GM21447 (cell line): ENCODE results near the gene PLSCR5.
A peak's percentile ranks its signal among the peaks of the same experiment; 100 is the strongest.

Source experiments
- ATAC-seq: cut with Tn5 transposase; IDR thresholded peaks from one replicate; pipeline ENCODE4 v1.9.1; 2021; ENCODE audit not compliant: unreplicated experiment

Gene PLSCR5

DNA sequence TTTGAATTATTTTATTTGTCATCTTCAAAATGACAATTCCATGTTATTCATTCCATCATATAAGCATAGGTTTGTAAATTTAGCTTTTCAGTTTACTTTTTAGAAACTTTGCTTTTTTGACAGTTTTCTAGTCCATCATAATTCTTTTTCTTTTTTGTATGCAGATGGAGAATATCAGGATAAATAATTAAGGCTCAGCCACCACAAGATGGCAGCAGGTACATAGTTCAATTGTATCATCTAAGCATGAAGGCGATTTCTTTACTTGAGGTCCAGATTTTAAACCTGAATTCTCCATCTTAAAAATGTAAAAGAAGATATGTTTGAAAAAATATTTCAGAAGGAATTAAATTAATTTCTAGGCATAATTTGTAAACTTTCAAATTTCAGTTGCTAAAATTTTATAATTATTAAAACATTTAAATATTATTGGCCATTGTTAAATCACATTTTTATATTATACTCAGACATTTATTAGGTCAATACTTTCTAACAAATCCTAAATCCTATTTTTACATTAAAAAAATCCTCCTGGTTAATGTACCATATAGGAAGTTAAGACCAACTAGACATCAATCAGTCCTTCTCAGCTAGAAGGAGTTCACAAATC lies 15.1 kb downstream of the PLSCR5 start:
- ATAC-seq: no peak

GRCh38 chr3:146585156-146585555 lies 20.0 kb downstream of the PLSCR5 start:
- ATAC-seq: no peak

DNA sequence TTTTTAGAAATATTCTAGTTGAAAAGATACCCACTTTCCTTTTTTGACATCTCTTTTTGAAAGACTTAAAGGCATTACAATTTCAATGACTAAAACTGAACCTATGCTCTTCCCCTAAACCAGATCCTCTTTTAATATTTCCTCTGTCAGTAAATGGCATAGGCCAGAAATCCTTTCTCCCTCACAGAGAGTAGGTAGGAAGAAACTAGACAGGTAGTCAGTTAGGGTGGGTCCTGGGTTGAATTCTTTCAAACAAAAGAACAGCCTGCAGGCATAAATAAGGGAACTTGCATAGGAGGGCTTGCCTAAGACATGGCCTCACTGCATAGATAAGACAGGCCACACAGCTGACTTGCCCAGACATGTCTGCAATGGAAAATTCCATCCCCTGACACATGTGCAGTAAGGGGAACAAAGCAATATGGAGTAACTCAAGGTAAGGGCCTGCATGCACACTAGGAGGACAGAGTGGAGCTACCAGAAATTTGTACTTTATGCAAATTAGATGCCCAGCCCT lies 23.1 kb downstream of the PLSCR5 start:
- ATAC-seq: no peak

DNA sequence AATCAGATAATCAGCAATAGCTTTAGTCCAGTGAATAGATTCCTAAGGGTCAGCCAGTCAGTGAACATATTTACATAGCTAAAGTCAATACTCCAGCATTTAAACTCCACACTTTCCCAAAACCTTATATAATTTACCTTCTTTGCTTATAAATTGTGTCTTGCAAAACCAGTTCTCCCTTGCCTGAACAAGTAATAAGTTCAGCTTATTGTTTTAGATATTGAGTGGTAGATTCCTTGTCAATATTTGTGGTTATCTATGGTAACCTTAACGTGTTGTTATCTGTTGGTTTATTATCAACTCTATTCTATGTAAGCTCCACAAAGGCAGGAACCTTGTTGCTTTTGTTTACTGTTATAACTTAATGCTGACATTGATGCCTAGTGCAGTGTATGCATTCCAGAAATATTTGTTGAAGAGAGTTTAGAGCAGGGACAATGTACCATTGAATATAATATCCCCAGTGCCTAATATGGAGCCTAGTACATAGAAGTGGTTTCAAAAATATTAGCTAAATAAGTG lies 24.0 kb downstream of the PLSCR5 start:
- ATAC-seq: no peak

- ATAC-seq: no peak
These were observed 27.5 kb downstream of the PLSCR5 start for GRCh38 chr3:146577662-146578061.

GRCh38 chr3:146575636-146576035 lies 29.5 kb downstream of the PLSCR5 start:
- ATAC-seq: no peak

DNA sequence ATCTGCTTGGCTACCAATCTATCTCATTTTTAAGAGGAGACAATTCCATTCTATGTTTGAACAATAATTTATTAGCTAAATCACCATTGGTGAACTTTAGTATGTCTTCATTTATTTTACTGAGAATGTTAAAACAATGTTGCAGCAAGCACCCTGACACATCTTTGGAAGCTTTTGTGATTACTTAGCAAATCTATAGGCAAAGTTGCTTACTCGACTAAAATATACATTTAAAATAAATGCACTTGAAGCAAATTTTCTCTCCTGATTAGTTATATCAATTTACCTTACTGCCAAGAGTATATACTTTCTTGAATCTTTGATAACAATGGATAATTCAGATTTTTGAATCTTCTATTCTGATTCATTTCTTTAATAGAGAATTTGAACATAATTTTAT lies 31.0 kb downstream of the PLSCR5 start:
- ATAC-seq: no peak

DNA sequence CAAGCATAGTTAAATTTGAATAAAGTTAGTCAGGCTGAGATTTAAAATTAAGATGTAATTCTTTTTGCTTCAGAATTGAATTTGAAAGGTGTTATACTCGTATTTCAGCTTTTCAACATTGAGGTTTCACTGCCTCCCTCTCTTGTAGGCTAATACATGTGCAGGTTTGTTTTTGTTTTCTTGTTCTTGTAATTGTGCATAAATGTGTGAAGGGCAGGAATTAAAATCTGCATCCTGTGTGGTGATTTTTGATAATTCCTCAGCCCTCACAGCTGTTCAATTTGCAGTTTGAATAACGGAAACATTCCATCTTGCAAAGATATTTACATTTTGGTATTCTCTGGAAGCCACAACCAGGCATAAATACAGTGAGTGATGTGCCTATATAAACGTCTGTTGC lies 35.8 kb downstream of the PLSCR5 start:
- ATAC-seq: no peak

DNA sequence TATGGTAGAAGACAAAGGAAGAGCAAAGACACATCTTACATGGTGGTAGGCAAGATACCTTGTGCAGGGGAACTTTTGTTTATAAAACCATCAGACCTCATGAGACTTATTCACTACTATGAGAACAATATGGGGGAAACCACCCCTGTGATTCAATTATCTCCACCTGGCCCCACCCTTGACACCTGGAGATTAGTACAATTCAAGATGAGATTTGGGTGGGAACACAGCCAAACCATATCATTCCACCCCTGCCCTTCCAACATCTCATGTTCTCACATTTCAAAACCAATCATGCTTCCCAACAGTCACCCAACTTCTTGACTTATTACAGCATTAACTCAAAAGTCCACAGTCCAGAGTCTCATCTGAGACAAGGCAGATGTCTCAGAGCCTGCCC lies 39.0 kb downstream of the PLSCR5 start:
- no peak for ATAC-seq

DNA sequence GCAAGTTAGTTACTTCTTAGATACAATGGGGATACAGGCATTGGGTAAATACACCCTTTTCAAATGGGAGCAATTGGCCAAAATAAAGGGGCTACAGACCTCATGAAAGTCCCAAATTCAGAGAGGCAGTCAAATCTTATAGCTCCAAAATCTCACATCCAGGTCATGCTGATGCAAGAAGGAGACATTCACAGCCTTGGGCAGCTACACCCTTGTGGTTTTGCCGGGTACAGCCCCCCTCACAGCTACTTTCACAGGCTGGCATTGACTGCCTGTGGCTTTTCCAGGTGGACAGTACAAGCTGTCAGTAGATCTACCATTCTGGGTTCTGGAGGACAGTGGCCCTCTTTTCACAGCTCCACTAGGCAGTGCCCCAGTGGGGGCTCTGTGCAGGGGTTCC lies 43.3 kb downstream of the PLSCR5 start:
- no peak for ATAC-seq

DNA sequence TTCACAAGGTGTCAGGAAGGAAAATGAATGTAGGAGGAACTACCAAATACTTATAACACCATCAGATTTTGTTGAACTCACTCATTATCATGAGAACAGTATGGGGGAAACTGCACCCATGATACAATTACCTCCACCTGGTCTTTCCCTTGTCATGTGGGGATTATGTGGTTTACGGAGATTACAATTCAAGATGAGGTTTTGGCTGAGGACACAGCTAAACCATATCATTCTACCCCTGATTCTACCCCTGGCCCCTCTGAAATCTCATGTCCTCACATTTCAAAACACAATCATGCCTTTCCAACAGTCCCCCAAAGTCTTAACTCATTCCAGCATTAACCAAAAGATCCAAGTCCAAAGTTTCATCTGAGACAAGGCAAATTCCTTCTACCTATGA lies 43.7 kb downstream of the PLSCR5 start:
- no peak for ATAC-seq

- ATAC-seq: no peak
These were observed 44.5 kb downstream of the PLSCR5 start for GRCh38 chr3:146560678-146561077.

DNA sequence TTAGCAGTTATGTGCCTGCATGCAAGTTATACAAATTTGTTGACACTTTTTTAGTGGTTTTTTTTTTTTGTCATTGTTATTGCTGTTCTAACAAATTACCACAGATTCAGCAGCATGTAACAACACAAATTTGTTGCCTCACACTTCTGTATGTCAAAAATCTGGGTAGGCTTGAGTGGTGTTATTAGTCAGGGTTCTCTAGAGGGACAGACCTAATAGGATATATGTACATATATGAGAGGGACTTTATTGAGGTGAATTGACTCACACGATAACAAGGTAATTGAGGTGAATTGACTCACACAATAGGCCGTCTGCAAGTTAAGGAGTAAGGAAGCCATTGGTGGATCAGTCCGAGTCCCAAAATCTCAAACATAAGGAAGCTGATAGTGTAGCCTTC lies 45.8 kb downstream of the PLSCR5 start:
- no peak for ATAC-seq

GRCh38 chr3:146558781-146559180 lies 46.4 kb downstream of the PLSCR5 start:
- ATAC-seq: no peak

DNA sequence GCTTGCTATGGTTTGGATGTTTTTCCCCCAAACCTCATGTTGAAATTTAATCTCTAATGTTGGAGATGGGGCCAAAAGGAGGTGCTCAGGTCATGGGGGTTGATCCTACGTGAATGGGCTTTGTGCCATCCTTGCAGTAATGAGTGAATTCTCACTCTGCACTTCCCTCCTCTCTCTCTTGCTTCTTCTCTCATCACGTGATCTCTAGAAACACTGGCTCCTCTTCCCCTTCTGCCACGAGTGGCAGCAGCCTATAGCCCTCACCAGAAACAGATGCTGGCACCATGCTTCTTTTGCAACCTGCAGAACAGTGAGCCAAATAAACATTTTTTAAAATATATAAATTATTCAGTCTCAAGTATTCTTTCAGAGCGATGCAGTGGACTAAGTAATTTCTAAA lies 47.4 kb downstream of the PLSCR5 start:
- no peak for ATAC-seq

- no peak for ATAC-seq
These were observed 49.8 kb downstream of the PLSCR5 start for GRCh38 chr3:146555311-146555710.

GRCh38 chr3:146554151-146554760 lies 50.9 kb downstream of the PLSCR5 start:
- no peak for ATAC-seq

DNA sequence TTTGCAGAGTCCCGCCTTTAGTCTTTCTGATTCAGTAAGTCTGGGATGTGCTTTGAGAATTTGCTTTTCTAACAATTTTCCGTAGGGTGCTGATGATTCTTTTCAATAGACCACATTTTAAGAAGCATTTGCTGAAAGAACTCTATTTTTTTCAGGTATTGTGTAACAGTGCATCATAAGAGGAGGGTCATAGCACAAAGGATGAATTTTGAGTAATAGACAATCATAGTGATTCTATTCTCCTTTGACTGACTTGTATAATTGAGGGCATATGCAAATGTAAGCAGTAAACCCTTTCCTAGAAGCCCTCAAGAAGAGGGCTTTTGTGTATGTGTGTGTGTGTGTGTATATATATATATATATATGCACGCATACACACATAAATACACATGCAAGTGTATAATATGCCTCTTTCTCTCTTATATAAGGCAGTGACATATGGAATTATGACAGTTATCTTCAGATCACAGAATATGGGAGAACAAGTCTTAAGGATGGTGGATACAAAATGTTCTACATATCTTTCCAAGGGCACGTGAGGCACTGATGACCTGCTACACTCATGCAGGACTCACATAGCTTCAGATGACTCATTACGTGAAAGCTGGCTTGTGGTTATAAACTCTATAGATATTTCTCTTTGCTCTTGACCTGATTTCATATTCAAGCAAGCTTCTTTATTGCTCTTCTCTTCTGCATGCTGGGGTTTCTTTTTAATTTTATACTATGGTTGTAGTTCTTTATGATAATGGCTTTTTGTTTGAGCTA lies 54.2 kb downstream of the PLSCR5 start:
- peak; percentile 89 for ATAC-seq

DNA sequence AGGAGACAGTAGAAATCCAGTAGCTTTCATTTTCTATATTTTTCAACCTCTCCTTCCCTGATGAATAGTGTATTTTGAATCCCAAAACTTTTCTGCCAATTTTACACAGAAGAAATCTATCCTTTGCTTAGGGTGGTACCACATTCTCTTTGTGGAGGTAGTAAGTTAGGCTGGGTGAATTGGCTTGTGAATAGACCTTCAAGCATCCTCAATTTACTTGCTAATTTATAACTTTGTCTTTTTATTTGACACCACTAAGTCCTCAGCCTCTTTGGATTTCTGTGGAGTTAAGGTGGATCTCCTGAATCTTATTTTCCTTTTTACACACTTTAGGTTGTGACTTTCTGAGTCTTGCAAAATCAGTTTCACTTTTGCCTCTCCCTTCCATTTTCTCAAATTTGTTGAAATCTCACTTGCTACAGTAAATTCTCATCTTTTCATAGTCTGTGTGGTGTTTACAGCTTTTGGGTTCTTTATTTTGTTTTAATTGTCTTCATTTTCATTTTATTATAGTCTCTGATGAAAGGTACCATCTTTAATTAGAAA lies 55.0 kb downstream of the PLSCR5 start:
- peak; percentile 30 for ATAC-seq

GRCh38 chr3:146547235-146547835 lies 57.8 kb downstream of the PLSCR5 start:
- ATAC-seq: no peak

DNA sequence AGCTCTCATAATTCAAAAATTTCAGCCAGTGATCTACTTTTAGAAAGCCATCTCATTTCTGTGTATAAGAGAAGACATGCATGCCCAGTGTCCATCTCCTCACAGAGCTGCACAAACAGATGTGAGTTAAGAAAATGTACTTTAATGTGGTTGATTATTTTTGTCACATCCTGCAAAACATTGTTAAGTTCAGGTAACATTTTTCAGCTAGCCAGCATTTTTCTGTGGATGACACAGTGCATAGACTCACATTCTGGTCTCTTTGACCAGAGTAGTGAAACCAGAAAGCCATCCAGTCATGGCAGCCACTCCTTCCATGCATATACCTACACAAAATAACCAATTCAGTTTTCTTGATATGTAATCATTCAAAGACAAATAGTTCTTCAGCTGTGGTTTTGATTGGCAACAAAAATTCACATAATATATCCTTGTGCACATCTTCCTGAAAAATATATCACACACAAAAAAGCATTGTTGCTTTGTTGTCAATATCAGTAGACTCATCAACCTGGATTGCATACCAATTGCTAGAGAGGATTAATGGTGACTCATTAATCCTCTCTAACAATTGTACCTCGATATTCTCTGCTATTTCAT lies 58.7 kb downstream of the PLSCR5 start:
- ATAC-seq: no peak
